Measurements from ENCODE around the gene COL6A1.

The COL6A1 gene

GRCh38 chr21:46035809-46036695 lies 54.5 kb downstream of the COL6A1 start:
- no peak overlapping the region for H3K27ac ChIP-seq
- TF ChIP-seq ZFX (IDR thresholded peaks at IDR 0.05; ENCODE audit: borderline replicate concordance) (no peak), CTCF (IDR thresholded peaks at IDR 0.05) (no peak)

DNA sequence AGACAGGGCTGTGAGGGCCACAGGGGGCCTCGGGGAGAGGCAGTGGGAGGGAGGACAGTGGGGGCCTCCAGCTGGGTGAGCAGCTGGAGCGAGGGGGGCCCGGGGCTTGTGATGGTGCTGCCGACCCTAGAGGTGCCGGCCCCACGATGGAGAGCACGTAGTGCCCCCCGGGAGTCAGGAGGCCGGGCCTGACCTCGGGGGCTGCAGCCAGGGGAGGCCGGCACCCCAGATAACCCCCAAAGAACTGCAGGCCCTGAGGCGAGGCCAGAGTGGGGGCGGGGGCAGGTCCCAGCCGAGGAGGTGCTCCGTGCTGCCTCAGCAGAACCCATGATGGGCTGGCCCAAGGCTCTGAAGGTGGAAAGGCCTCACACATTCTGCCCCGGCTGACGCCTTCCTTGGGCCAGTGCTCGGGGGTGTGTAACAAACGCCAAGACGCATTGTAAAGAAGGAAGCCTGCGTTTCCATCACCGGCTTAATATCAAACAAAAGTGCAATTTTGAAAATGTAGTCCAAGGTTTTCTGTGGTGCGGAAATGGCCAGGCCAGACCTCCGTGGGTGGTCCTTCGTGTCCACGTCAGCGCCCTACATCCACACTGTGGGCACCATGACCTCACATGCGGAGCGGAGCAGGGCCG lies 55.2 kb downstream of the COL6A1 start:
- TF ChIP-seq CTCF (IDR thresholded peaks at IDR 0.05) (no peak), ZFX (IDR thresholded peaks at IDR 0.05; ENCODE audit: borderline replicate concordance) (no peak)
- H3K27ac ChIP-seq = no peak overlapping the region

GRCh38 chr21:46037331-46038325 lies 56.1 kb downstream of the COL6A1 start:
- H3K27ac ChIP-seq = no peak overlapping the region

DNA sequence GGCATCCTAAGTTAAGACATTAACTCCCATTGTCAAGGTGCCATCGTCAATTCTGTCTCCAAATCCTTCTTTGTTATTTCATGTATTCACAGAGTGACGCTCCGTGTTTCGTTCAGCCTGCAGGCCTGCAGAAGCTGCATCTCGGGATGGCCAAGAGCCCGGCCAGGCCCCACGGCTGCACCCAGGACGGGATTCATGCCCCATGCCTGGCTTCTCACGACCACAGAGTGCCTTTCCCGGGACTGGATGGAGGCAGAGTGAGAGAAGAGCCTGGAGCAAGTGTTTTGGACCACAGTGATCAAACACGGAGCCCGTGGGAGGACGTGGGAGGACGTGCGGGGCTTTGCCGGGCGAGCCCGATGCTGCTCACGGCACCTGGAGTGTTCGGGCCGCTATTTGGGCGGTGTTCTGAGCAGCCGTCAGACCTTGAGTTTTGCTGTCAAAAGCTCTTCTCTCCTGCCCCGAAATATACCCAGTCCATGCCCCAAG lies 56.8 kb downstream of the COL6A1 start:
- TF ChIP-seq ZFX (IDR thresholded peaks at IDR 0.05; ENCODE audit: borderline replicate concordance) = no peak
- no peak for TF ChIP-seq CTCF (IDR thresholded peaks at IDR 0.05)
- H3K27ac ChIP-seq = no peak overlapping the region

More at GRCh38 chr21:46037331-46038325, 56.1 kb downstream of the COL6A1 start:
- TF ChIP-seq CTCF (IDR thresholded peaks at IDR 0.05) (no peak), ZFX (IDR thresholded peaks at IDR 0.05; ENCODE audit: borderline replicate concordance) (no peak)

DNA sequence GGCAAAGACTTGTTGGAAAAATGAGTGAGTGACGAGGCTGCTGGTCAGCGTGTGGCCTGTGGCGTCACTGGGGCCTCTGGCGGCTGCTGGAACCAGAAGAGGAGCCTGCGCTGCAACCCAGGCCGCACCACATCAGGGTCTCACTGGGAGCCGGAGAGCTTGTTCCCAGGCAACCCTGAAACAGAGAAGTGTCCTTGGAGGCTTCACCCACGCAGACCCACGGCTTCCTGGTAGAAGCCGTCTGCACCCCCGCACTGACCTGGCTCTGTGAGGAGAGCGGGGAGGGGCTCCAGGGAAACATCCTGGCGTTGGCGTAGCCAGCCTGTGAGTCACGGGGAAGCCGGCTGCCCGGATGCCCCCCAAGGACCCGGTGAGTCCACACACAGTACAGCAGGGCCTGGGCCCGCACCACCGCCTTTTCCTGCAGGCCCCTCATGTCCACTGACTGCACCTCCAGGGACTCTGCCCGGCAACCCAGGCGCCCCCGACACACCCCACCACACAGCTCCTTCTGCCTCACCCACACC lies 57.4 kb downstream of the COL6A1 start:
- no peak overlapping the region for H3K27ac ChIP-seq
- TF ChIP-seq CTCF (IDR thresholded peaks at IDR 0.05) = no peak

DNA sequence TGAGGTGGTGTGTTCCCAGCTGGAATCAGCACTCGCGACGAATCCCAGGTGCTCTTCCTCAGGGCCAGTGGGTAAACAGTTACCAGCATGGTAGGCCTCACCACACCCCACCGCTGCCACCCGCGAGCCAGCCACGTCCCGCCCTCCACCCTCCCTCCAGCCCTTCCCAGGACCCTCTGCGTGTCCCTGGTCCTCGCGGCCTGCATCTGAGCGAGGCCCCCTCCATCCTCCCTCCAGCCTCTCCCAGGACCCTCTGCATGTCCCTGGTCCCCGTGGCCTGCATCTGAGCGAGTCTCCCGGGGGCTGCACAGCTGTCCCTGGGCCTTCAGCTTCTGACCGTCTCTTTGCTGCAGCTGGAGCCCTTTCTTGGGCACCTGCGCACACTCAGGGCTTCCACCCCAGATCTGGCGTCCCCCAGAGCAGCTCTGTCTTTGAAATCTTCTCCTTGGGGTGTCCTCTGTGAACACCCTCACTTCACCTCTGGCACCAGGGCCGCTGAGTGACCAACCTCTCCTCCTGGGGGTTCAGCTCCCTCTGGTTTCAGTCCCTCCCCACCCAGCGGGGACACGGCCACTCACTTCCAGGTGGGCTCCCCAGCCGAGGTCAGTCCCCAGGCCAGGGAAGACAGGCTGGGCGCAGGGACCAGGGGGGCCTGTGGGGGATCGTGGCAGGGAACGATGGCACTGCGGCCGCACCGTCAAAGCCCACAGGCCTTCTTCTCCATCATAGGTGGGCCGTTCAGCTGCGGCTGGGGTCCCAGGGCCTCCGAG lies 58.5 kb downstream of the COL6A1 start:
- TF ChIP-seq ZFX (IDR thresholded peaks at IDR 0.05; ENCODE audit: borderline replicate concordance) = no peak
- TF ChIP-seq CTCF (IDR thresholded peaks at IDR 0.05) = no peak
- H3K27ac ChIP-seq = no peak overlapping the region

Measured in 22Rv1 (cell line).